Natural killer cell (primary cell): ENCODE data around the gene COL8A2. TPM values are rescaled to one million over a fixed set of nuclear protein-coding genes. Genes with fewer than 3 reads are reported as not detected.

Experiments used
- ATAC-seq, 3 donors: fragments of 150-1000 bp in 2 of 3; fragments of 200-7000 bp in 1 of 3; cut with Tn5 transposase; 1 replicate in 1 of 3; 2 replicates in 2 of 3; pipeline ENCODE4 v1.10.0; 2021; ENCODE audit warnings: mild to moderate bottlenecking in 2 of 3, moderate library complexity in 2 of 3
- DNase-seq, 2 donors: peaks; one replicate each; pipeline versions ENCODE4 v3.0.0 to v3.0.0-alpha.2; 2013 to 2021; ENCODE audit warnings: mixed read lengths in 1 of 2
- H3K27ac ChIP-seq: one replicate; pipeline ENCODE4 v1.5.1; 2013; ENCODE audit warnings: mild to moderate bottlenecking, low read length
- H3K27me3 ChIP-seq: one replicate; pipeline ENCODE4 v1.6.1; 2013; ENCODE audit warnings: low read length; ENCODE audit not compliant: control insufficient read depth, insufficient read depth
- H3K36me3 ChIP-seq: one replicate; pipeline ENCODE4 v1.6.1; 2013; ENCODE audit warnings: low read length; ENCODE audit not compliant: control insufficient read depth, insufficient read depth
- H3K4me1 ChIP-seq: one replicate; pipeline ENCODE4 v1.6.1; 2013; ENCODE audit warnings: low read length; ENCODE audit not compliant: control insufficient read depth, insufficient read depth
- H3K4me3 ChIP-seq: one replicate; pipeline ENCODE4 v1.5.1; 2013; ENCODE audit warnings: low read length
- H3K9me3 ChIP-seq: one replicate; pipeline ENCODE4 v1.6.1; 2013; ENCODE audit warnings: low read length; ENCODE audit not compliant: control insufficient read depth, insufficient read depth
- H3K27ac Mint-ChIP-seq, 2 donors: one replicate each; pipeline ENCODE4 v1.8.0; 2022; ENCODE audit warnings: mild to moderate bottlenecking in 2 of 2, mixed read lengths in 2 of 2, moderate library complexity in 1 of 2
- H3K27me3 Mint-ChIP-seq, 2 donors: one replicate each; pipeline ENCODE4 v1.8.0; 2022; ENCODE audit warnings: low read depth in 2 of 2, mixed read lengths in 2 of 2
- H3K36me3 Mint-ChIP-seq: one replicate; pipeline ENCODE4 v1.8.0; 2022; ENCODE audit warnings: mixed read lengths
- H3K4me1 Mint-ChIP-seq, 2 donors: one replicate each; pipeline ENCODE4 v1.8.0; 2022; ENCODE audit warnings: mixed read lengths in 2 of 2
- H3K4me3 Mint-ChIP-seq: one replicate; pipeline ENCODE4 v1.8.0; 2022; ENCODE audit warnings: mild to moderate bottlenecking, moderate library complexity, mixed read lengths
- H3K9me3 Mint-ChIP-seq, 2 donors: one replicate each; pipeline ENCODE4 v1.8.0; 2022; ENCODE audit warnings: mixed read lengths in 2 of 2
- CTCF ChIP-seq: fragments of 200-600 bp; IDR thresholded peaks from one replicate; pipeline ENCODE4 v1.8.0; 2022; ENCODE audit warnings: antibody characterized with exemption
- WGBS: methylation state at CpG from one replicate; pipeline ENCODE4 v1.1.7; 2013; ENCODE audit warnings: missing lambda C conversion rate; ENCODE audit not compliant: insufficient coverage; 5-methylcytosine and 5-hydroxymethylcytosine counted together
- intact Hi-C: fragments of 100-400 bp; cut with micrococcal nuclease; formaldehyde crosslinking; loops from one replicate; pipeline ENCODE4 v1.14.2; 2022
- total RNA-seq, 4 donors: library from RNA; stranded (reverse); fragments of 120-200 nt in 1 of 4; gene quantifications; one replicate each; pipeline versions ENCODE4 v1.2.3 to v1.2.4, GENCODE V29; 2013 to 2022

COL8A2 gene
- total RNA-seq, 3 donors from 2014 or later (not counting 1 experiment from before 2014, with no cell fraction given): 0.09 to 0.20 (median 0.14) TPM

DNA sequence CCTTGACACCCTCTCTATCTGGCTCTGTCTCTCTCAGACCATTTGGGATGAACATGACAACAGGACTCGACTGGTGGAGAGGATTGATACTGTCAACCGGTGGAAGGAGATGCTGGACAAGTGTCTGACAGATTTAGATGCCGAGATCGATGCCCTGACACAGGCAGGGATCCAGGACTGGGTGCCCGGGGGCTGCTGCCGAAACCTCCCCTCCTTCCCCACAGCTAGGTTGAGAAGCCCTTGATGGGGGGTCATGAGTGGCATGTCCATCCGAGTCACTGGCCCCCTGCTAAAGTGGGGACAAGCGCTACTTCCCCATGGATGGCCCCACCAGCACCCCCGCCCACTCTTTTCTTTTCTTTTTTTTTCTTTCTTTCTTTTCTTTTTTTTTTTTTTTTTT, 39.9 kb downstream of the COL8A2 start:
- Histone ChIP-seq H3K4me3 (no peak overlapping the region), H3K9me3 (no peaks in the 10 kb centered on the region), H3K27ac (no peak overlapping the region), H3K27me3 (peaks cover 6% of the 10 kb centered on the region), H3K36me3 (no peaks in the 10 kb centered on the region), H3K4me1 (peaks cover 28% of the 10 kb centered on the region)
- Mint-ChIP-seq H3K27ac (no peak overlapping the region), H3K27me3 (peaks cover 12 to 27% of the 10 kb centered on the region in 2 donors), H3K4me3 (no peak overlapping the region), H3K36me3 (no peaks in the 10 kb centered on the region), H3K4me1 (peaks cover 10 to 11% of the 10 kb centered on the region in 2 donors), H3K9me3 (no peaks in the 10 kb centered on the region)
- ATAC-seq: no peak
- intact Hi-C loops: no loop called here
- no peak for DNase-seq
- TF ChIP-seq CTCF: no peak
- over 99% methylated on average over 9 of the region's 9 CpGs for WGBS

GRCh38 chr1:36084497-36085115, 40.4 kb downstream of the COL8A2 start:
- DNase-seq (no peak), ATAC-seq (no peak)
- Mint-ChIP-seq H3K27ac (no peak overlapping the region), H3K9me3 (no peaks in the 10 kb centered on the region), H3K4me3 (no peak overlapping the region), H3K27me3 (peaks cover 12 to 28% of the 10 kb centered on the region in 2 donors), H3K36me3 (no peaks in the 10 kb centered on the region), H3K4me1 (peaks cover 5 to 6% of the 10 kb centered on the region in 2 donors)
- Histone ChIP-seq H3K36me3 (no peaks in the 10 kb centered on the region), H3K4me3 (no peak overlapping the region), H3K27ac (no peak overlapping the region), H3K27me3 (peaks cover 6% of the 10 kb centered on the region), H3K9me3 (no peaks in the 10 kb centered on the region), H3K4me1 (peaks cover 24% of the 10 kb centered on the region)
- intact Hi-C loops: no loop called here
- WGBS: 79% methylated on average over 19 of the region's 19 CpGs
- TF ChIP-seq CTCF: no peak

- Mint-ChIP-seq H3K4me1 (no peaks in the 10 kb centered on the region), H3K36me3 (no peaks in the 10 kb centered on the region), H3K27me3 (peaks cover 12 to 28% of the 10 kb centered on the region in 2 donors), H3K4me3 (no peak within 1 kb of the TSS), H3K27ac (no peak within 1 kb of the TSS), H3K9me3 (no peaks in the 10 kb centered on the region)
- ATAC-seq (no peak), DNase-seq (peak in 1 of 2 donors; percentile 43)
- H3K9me3 ChIP-seq: no peaks in the 10 kb centered on the region
- 17% methylated on average over 58 of the region's 59 CpGs for WGBS
- no peak for TF ChIP-seq CTCF
- no peak within 1 kb of the TSS for H3K27ac ChIP-seq
- H3K27me3 ChIP-seq: peaks cover 6% of the 10 kb centered on the region
- peaks cover 19% of the 10 kb centered on the region for H3K4me1 ChIP-seq
- no peaks in the 10 kb centered on the region for H3K36me3 ChIP-seq
- intact Hi-C loops: no loop called here
- no peak within 1 kb of the TSS for H3K4me3 ChIP-seq
Measured at GRCh38 chr1:36083635-36084496, 41.2 kb downstream of the COL8A2 start, which contains the start of gene TEKT2. TSS of gene TEKT2 (plus strand) at chr1:36084094. CDS start at chr1:36084922, 828 bp downstream.
